CD4-positive, alpha-beta T cell (primary cell): Measurements from ENCODE around the gene ARGLU1. TPM values are rescaled to one million over a fixed set of nuclear protein-coding genes. Genes with fewer than 3 reads are reported as not detected.

Experiments used
- ATAC-seq: fragments of 200-7000 bp; cut with Tn5 transposase; one replicate; pipeline ENCODE4 v1.10.0; 2022; ENCODE audit warnings: mild to moderate bottlenecking; ENCODE audit not compliant: poor library complexity
- CTCF ChIA-PET: fragments of 350-600 bp; sonication (Branson Sonifier 250); formaldehyde crosslinking; loops from one replicate; lab custom pipeline; 2021; ENCODE audit warnings: antibody characterized with exemption, inconsistent platforms; lab: Charles Lee
- POLR2A ChIA-PET: fragments of 350-600 bp; sonication (Branson Sonifier 250); formaldehyde crosslinking; loops from one replicate; lab custom pipeline; 2021; ENCODE audit warnings: antibody characterized with exemption, inconsistent platforms; lab: Charles Lee
- DNase-seq, 14 experiments: peaks; one replicate each; pipeline ENCODE4 v3.0.0-alpha.2; 2013 to 2020; ENCODE audit warnings: mixed read lengths in 2 of 14
- H3K27ac ChIP-seq, 2 donors: one replicate each; pipeline versions ENCODE4 v1.5.1 to v1.7.0; 2013; ENCODE audit warnings: low read length in 2 of 2, low read depth in 1 of 2, mild to moderate bottlenecking in 1 of 2
- H3K27me3 ChIP-seq, 2 experiments: 1 replicate in 1 of 2; 2 replicates in 1 of 2; pipeline versions ENCODE4 v1.6.1 to v1.7.0; 2013; ENCODE audit warnings: low read length in 2 of 2, control low read depth in 1 of 2, mild to moderate bottlenecking in 1 of 2, moderate library complexity in 1 of 2; ENCODE audit not compliant: insufficient read depth in 2 of 2, control insufficient read depth in 1 of 2
- H3K36me3 ChIP-seq: one replicate; pipeline ENCODE4 v1.6.1; 2013; ENCODE audit warnings: low read length, control low read depth; ENCODE audit not compliant: insufficient read depth
- H3K4me1 ChIP-seq: one replicate; pipeline ENCODE4 v1.6.1; 2013; ENCODE audit warnings: low read length, control low read depth; ENCODE audit not compliant: insufficient read depth
- H3K4me3 ChIP-seq: one replicate; pipeline ENCODE4 v1.5.1; 2013; ENCODE audit warnings: mild to moderate bottlenecking, low read length, moderate library complexity
- H3K9me3 ChIP-seq, 2 experiments: 1 replicate in 1 of 2; 2 replicates in 1 of 2; pipeline versions ENCODE4 v1.6.1 to v1.7.0; 2013; ENCODE audit warnings: low read length in 2 of 2, mild to moderate bottlenecking in 2 of 2, control low read depth in 1 of 2, moderate library complexity in 1 of 2; ENCODE audit not compliant: control insufficient read depth in 1 of 2, insufficient read depth in 1 of 2
- H3K27ac Mint-ChIP-seq: one replicate; pipeline ENCODE4 v1.8.0; 2020; ENCODE audit warnings: mixed read lengths
- H3K27me3 Mint-ChIP-seq: one replicate; pipeline ENCODE4 v1.8.0; 2021; ENCODE audit warnings: mixed read lengths
- H3K36me3 Mint-ChIP-seq: one replicate; pipeline ENCODE4 v1.8.0; 2021; ENCODE audit warnings: low read depth, mixed read lengths
- H3K4me1 Mint-ChIP-seq: one replicate; pipeline ENCODE4 v1.8.0; 2021; ENCODE audit warnings: low read depth, mixed read lengths
- H3K4me3 Mint-ChIP-seq: one replicate; pipeline ENCODE4 v1.8.0; 2020; ENCODE audit warnings: mild to moderate bottlenecking, mixed read lengths
- H3K9me3 Mint-ChIP-seq: one replicate; pipeline ENCODE4 v1.8.0; 2020; ENCODE audit warnings: mixed read lengths
- intact Hi-C, 2 experiments: fragments of 100-400 bp; cut with DNase I in 1 of 2; cut with micrococcal nuclease in 1 of 2; formaldehyde crosslinking; loops; one replicate each; pipeline versions ENCODE4 v1.15.1 to v1.9.0; 2023 to 2025; cut with DNase I, micrococcal nuclease
- total RNA-seq, 174 experiments: library from RNA in 2 of 174; stranded (reverse) in 2 of 174; gene quantifications; one replicate each; pipeline ENCODE4 v1.2.3 and lab custom pipeline; 2021 to 2026
- TF ChIP-seq, protein P1 (sequence below): fragments of 200-600 bp; IDR thresholded peaks from one replicate; pipeline ENCODE4 v1.8.0; 2022; ENCODE audit warnings: antibody characterized with exemption, mild to moderate bottlenecking

Gene ARGLU1
- total RNA-seq, 2 experiments from 2014 or later, result 146 to 152 TPM

DNA sequence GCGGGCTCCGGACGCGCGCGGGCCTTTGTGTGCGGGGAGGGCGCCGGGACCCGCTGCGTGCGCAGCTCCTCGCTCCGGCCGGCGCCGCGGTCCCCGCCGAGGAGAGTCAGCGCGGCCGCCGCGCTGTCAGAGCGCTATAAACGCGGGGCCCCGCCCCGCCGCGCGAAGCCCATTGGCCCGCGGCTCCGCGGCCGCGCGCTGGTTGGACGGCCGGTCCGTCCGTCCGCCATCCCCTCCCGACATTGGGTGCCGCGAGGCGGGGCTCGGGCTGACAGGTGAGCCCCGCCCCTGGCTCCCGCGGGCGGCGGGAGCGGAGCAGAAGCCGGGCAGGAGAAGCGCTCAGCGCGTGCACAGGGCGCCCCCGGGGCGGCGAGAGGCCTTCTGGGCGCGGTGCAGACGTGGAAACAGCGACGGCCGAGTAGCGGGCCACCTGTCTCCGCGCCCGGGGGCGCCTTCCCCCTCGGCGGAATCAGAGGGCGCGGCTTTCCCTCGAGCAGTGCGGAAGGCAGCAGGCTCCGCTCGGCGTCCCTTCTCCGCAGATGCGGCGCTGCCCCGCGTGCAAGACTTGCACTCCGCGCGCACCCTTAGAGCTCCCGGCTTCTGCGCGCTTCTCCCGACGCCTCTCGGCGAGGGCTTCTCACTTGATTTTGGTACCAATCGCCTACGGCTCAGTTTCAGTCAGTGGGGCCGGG, 32.2 kb downstream of the ARGLU1 start, which contains the start of gene EFNB2:
EFNB2 (minus strand) TSS at position 111 of the 692 bp plus-strand sequence. CDS start 698 bp downstream, outside the sequence.
- peak within 1 kb of the TSS; percentile 91 for H3K4me3 ChIP-seq
- H3K4me1 ChIP-seq, result peaks cover 33% of the 10 kb centered on the region
- no peaks in the 10 kb centered on the region for H3K9me3 ChIP-seq
- peaks cover 29% of the 10 kb centered on the region for H3K4me1 Mint-ChIP-seq
- H3K36me3 ChIP-seq, result peaks cover 3% of the 10 kb centered on the region
- DNase-seq (peak; percentile 70 to 95 (median 83)), ATAC-seq (peak; percentile 91)
- no peak within 1 kb of the TSS for H3K27ac ChIP-seq
- TF ChIP-seq, protein P1, sequence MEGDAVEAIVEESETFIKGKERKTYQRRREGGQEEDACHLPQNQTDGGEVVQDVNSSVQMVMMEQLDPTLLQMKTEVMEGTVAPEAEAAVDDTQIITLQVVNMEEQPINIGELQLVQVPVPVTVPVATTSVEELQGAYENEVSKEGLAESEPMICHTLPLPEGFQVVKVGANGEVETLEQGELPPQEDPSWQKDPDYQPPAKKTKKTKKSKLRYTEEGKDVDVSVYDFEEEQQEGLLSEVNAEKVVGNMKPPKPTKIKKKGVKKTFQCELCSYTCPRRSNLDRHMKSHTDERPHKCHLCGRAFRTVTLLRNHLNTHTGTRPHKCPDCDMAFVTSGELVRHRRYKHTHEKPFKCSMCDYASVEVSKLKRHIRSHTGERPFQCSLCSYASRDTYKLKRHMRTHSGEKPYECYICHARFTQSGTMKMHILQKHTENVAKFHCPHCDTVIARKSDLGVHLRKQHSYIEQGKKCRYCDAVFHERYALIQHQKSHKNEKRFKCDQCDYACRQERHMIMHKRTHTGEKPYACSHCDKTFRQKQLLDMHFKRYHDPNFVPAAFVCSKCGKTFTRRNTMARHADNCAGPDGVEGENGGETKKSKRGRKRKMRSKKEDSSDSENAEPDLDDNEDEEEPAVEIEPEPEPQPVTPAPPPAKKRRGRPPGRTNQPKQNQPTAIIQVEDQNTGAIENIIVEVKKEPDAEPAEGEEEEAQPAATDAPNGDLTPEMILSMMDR, result no peak
- H3K27me3 Mint-ChIP-seq, result peaks cover 44% of the 10 kb centered on the region
- peak within 1 kb of the TSS; percentile 97 for H3K4me3 Mint-ChIP-seq
- intact Hi-C loops, result loop anchor here (2.0 to 10.0 kb wide), 4 partner anchors 31 to 1763 kb away; no protein-coding TSS in a partner anchor
- ChIA-PET CTCF (interaction anchor here (0.7 to 2.0 kb wide), 13 partner anchors 8 to 1125 kb away, joined by 3 to 16 read pairs (median 6); partner anchors contain the start of gene ARGLU1), POLR2A (interaction anchor here (1.1 to 5.7 kb wide), 4 partner anchors 28 to 1397 kb away, joined by 3 to 35 read pairs (median 4); partner anchors contain the start of gene ARGLU1)
- peaks cover 6% of the 10 kb centered on the region for H3K36me3 Mint-ChIP-seq
- H3K9me3 Mint-ChIP-seq, result no peaks in the 10 kb centered on the region
- peaks cover 28 to 40% of the 10 kb centered on the region in 2 experiments for H3K27me3 ChIP-seq
- H3K27ac Mint-ChIP-seq, result peak within 1 kb of the TSS; percentile 40

DNA sequence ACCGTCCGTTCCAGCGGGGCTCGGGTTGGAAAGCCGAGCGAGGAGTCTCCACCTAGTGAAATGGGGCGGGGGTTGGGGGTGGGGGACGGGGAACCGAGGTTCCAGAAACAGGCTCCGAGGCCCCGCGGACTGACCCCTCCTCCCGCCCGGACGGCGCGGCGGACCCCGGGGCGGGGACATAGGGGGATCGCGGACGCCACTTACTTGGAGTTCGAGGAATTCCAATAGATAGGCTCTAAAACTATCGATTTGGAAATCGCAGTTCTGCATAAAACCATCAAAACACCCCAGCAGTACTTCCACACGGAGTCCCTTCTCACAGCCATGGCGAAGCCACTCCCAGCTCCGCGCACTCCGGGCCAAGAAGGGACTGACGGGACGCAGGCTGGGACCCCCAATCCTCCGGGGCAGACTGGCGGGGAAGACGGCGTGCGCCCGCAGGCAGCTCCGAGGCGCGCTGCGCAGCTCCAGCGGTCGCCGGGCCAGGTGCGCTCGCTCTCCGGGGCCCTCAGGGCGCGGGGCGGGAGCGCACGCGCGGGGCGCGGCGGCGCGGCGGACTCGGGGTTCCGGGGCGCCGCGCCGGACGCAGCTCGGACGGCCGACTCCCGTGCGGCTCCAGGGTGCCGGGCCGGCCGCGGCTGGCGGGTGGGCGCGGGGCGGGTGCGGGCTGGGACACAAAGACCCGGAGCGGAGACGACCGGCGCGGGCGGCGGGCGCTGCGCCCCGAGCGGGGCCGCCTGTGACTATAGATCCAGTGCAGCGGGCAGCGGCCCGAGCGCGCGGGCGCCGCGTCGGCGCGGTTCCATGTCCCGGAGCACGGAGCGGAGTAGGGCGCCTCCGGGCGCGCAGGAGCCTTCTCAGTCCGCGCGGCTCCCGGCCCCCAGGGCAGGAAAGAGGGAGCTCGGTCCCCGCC, 33.0 kb downstream of the ARGLU1 start:
- ChIA-PET CTCF (interaction anchor here (1.1 kb wide), 1 partner anchor 15 kb away, joined by 3 read pairs; no protein-coding TSS in a partner anchor), POLR2A (interaction anchor here (1.5 to 5.7 kb wide), 2 partner anchors 32 to 40 kb away, joined by 5 to 35 read pairs; partner anchors contain the start of gene ARGLU1)
- peak in 7 of 14 experiments; percentile 1 to 56 (median 18) for DNase-seq
- TF ChIP-seq, protein P1, result no peak
- peak; percentile 14 for ATAC-seq
- no peak overlapping the region for H3K27ac Mint-ChIP-seq
- Histone ChIP-seq H3K36me3 (no peaks in the 10 kb centered on the region), H3K27me3 (peaks cover 29 to 42% of the 10 kb centered on the region in 2 experiments), H3K4me3 (peak overlapping the region; percentile 34), H3K9me3 (no peaks in the 10 kb centered on the region), H3K4me1 (peaks cover 33% of the 10 kb centered on the region), H3K27ac (no peak overlapping the region)
- no peaks in the 10 kb centered on the region for H3K9me3 Mint-ChIP-seq
- H3K27me3 Mint-ChIP-seq, result peaks cover 51% of the 10 kb centered on the region
- H3K36me3 Mint-ChIP-seq, result peaks cover 4% of the 10 kb centered on the region
- peak overlapping the region; percentile 94 for H3K4me3 Mint-ChIP-seq
- peaks cover 29% of the 10 kb centered on the region for H3K4me1 Mint-ChIP-seq
- intact Hi-C loops, result loop anchor here (2.0 to 10.0 kb wide), 4 partner anchors 32 to 1763 kb away; no protein-coding TSS in a partner anchor
